GM21576 (cell line): ENCODE results near the gene ARHGEF10L.

Experiments
- ATAC-seq: cut with Tn5 transposase; IDR thresholded peaks from one replicate; pipeline ENCODE4 v1.9.1; 2021; ENCODE audit warnings: mild to moderate bottlenecking, moderate library complexity; ENCODE audit not compliant: unreplicated experiment

Gene ARHGEF10L

DNA sequence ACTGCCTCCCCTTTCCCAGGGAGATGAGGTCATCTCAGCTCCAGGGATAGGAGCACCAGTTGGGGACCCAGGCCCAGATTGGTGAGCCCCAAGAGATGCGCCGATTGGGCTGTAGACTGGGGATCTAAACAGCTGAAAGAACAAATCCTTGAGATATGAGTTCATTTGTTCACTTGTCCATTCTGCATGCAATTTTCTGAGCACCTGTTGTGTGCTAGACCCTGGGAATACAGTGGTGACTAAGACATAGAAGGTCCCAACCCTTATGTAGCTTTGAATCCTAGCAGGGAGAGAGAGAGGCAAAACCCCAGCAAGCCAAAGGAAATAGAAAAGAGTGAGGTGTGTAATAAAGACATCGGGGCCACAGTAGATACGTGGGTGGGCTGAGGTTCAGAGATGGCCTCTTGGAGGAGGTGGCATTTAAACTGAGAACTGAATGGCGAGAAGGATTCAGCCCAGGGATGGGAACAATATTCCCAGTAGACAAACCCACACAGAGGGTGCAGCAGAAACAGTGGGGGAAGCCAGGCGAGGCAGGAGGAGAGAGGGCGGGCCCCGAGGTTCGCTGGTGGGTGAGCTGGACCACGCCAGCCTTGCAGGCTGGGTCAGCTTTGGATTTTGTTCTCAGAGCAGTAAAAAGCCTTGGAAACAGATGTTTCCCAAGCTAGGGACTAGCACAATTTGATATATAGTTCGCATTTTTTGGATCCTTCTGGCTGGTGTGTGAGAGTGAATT lies 110.0 kb downstream of the ARHGEF10L start:
- ATAC-seq, result no peak

GRCh38 chr1:17653276-17653675 lies 113.8 kb downstream of the ARHGEF10L start:
- no peak for ATAC-seq

DNA sequence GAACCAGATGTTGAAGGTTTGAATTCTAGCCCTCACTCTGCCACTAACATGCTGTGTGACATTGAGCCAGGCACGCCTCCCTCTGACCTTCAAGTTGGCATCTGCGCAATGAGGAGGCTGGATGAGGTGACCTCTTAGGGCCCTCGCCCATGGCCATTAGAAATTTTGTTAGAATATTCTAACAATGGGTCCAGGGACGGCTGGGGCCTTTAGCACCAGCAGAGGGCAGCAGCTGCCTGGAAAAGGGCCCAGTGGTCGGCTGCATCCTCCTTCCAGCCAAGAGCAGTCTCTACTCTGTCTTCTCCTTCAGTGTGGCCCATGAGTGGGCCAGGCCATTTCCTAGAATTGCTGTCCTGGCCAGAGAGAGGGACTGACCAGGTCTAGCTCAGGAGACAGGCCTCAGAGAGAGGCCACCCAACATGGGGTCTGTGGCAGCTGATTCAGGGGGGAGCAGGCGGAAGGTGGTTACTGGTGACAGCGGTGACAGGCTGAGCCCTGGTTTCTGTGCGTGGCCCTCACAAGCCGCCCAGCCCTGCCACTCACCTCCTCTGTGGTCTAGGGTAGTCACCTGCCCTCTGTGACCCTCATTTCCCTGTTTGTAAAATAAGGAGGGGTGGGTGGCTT lies 114.3 kb downstream of the ARHGEF10L start:
- ATAC-seq, result no peak

GRCh38 chr1:17654519-17654918 lies 115.0 kb downstream of the ARHGEF10L start:
- ATAC-seq, result no peak

GRCh38 chr1:17655169-17655568 lies 115.7 kb downstream of the ARHGEF10L start:
- ATAC-seq, result no peak

DNA sequence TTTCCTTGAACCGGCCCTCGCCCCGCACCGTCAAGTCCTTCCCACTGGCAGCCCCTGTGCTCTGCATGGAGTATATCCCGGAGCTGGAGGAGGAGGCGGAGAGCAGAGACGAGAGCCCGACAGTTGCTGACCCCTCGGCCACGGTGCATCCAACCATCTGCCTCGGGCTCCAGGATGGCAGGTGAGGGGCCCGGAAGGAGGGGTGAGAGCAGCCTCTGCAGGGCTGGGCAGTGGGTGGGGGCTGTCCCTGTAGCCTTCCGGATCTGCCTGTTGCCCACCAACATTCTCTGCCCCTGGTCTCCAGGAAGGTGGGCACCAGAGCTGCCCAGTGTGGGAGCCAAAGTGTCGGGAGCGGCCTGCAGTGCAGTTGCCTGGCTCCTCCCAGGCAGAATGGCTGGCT lies 116.4 kb downstream of the ARHGEF10L start:
- no peak for ATAC-seq

- no peak for ATAC-seq
Measured at GRCh38 chr1:17657436-17657835, 117.9 kb downstream of the ARHGEF10L start.

DNA sequence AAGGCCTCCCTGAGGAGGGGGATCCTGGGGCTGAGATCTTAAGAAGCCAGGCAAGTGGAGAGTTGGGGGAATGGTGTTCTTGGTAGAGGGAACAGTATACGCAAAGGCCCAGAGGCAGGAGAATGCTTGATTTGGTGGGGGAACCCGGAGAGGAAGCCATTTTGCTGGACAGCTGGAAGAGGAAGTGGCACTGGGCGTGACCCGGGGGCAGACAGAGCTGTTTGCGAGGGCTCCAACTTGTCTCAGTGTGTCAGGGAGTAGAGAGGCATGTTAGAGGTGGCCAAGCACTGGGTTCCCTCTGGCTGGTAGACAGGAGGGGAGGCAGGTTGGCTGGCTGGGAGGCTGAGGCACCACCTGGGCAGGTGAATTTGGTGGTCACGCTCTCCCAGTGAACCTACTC lies 119.3 kb downstream of the ARHGEF10L start:
- no peak for ATAC-seq

DNA sequence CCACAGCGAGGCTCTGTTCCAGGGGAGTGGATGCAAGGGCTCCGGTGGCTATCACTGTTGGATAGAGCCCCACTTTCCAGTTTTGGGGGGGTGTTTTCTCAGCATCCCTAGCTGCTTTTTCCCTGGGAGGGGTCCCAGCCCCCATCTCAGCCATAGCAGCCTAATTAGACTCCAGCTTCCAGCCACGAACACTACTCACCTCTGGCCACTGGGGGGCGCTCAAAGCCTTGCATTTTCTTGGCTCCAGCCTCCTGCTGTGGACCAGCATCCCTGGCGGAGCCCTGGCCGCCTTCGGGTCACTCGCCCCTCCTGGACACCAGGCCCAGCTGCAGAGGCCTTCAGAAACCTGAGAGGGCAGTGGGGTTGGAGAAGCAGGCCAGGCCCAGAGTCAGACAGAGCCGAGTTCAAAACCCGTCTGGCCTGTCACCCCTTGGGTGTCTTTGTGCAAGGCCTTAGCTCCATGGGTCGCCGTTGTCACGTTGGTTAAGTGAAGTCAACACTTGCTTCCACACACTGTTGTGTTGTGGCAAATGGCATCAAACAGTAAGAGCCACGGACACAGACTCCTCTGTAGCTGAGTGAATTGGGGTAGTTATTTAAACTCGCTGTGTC lies 122.2 kb downstream of the ARHGEF10L start:
- no peak for ATAC-seq

DNA sequence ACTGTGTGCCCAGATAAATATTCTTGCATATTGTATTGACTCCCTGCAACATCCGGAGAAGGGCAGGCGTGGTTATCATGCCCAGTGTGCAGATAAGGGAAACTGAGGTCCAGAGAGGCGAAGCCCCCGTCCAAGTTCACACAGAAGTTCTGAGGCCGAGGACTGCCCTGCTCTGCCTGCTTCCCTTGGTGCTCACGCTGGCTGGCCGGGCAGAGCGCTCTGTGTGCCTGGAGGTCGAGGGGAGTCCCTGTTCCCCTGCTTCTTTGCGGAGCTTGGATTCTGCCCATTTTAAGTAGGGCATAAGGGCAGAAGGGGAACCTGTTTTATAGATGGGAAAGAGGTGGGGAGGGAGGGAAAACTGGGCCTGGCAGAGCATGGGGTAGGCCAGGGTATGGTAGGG lies 122.8 kb downstream of the ARHGEF10L start:
- no peak for ATAC-seq

DNA sequence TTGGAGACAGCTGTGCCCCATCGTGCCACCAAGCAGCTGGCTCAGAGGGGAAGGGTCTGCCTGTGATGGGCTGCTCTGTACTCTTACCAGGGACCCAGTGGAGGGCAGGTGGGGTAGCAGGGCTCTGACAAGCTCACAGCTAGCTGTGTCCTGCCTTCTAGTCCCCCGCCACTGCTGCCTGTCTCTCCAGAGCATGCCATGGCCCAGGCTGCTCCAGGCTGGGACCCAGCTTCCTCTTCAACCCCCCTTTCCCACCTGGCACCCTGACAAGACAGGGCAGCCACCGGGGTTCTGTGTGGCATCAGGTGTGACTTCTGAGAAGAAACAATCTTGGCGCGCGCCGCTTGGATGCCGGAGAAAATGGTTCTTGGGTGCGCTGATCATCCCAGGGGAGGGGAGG lies 123.3 kb downstream of the ARHGEF10L start:
- ATAC-seq, result no peak

GRCh38 chr1:17663646-17664045 lies 124.1 kb downstream of the ARHGEF10L start:
- no peak for ATAC-seq

DNA sequence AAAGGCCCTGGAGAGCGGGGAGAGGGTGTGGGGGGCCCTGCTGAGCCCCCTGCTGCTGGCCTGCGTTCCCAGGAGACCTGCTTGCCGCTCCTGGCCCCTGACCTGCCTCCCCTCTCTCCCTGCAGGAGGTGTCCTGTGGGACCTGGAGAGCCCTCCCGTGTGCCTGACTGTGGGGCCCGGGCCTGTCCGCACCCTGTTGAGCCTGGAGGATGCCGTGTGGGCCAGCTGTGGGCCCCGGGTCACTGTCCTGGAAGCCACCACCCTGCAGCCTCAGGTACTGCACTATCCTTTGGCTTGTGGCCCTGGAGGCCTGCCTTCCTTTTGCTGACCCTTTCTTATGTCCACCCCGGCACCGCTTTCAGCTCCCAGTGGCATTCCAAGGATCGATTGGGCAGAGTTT lies 124.8 kb downstream of the ARHGEF10L start:
- no peak for ATAC-seq

DNA sequence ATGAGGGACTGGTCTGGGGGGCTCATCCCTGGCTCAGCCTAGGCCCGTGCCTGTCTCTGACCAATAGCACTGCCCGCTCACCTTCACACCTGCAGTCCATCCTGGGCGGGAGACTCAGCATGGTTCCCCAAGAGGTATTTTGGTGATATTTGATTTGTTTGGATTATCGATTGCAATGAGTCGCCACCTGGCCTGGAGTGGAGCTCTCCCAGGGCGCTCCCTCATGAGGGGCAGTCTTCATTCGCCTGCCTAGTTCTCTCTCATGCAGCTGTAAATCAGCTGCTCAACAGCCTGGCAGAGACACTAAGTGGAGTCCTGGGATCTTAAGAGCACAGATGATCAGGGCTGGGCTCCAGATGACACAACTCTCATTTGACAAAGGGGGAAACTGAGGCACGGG lies 125.6 kb downstream of the ARHGEF10L start:
- no peak for ATAC-seq

- ATAC-seq, result no peak
Measured at GRCh38 chr1:17665950-17666720, 126.6 kb downstream of the ARHGEF10L start.

DNA sequence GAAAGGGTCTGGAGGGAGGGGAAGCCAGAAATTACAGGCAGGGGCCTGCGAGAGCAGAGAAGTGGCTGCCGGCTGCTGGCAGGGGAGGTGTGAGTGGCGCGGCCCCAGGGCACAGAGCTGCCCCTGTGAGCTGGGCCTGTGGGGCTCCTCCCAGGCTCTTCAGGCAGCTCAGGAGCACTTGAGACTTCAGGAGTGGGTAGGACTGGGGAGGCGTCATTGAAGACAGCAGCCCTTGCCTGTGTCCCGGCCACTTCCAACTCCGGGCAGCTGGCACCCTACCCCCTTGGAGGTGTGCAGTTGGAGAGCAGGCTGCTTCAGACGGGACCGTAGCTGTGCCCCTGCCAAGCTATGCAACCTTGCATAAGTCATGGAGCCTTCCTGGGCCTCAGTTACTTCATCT lies 128.1 kb downstream of the ARHGEF10L start:
- ATAC-seq, result no peak

DNA sequence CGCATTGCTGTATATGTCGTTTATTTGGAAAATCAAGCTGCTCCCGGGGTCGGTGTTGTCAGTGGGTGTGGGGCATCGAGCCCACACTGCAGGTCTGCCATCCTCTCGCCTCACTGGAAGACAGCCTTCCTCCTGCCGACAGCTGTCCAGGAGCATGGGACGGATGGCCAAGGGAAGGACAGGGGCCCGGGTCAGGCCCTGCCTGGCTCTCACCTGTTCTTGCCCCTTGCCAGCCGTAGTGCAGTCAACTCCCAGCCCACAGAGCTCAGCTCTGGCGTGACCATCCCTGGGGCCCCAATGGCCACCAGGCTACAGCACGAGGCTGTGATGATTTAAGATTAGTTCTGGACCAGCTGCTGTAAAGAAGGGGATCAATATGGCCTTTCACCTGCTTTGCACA lies 128.7 kb downstream of the ARHGEF10L start:
- no peak for ATAC-seq

DNA sequence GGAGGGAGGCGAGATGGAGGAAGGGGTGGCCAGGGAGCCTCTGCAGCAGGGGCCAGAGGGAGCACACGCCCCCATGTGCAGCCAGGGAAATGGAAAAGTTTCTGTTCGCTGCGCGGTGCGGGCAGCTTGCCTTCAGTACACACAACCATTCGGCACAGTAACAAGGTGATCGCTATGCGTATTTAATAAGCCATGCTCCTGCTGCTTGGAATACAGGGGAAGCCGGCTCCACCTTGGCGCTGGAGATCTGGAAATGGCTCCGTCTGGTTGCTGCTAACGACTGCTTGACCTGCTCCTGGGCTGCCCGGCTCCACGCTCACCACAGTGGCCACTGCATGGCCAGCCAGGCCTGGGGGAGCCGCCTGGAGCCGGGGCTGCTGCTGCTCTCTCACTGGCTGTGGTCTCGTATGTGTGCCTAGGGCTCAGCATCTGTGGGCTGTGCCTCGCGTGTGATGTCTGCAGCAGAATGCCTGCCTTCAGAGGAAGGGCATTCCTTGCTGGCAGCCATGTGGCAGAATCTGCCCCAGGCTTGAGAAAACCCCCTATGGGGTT lies 129.2 kb downstream of the ARHGEF10L start:
- ATAC-seq, result no peak

GRCh38 chr1:17669305-17669704 lies 129.8 kb downstream of the ARHGEF10L start:
- no peak for ATAC-seq

- no peak for ATAC-seq
Measured at GRCh38 chr1:17669866-17670451, 130.5 kb downstream of the ARHGEF10L start.
